Naive thymus-derived CD4-positive, alpha-beta T cell (primary cell): ENCODE data around the gene TMEM191C. TPM values are rescaled to one million over a fixed set of nuclear protein-coding genes. Genes with fewer than 3 reads are reported as not detected.
A peak's percentile ranks its signal among the peaks of the same experiment; 100 is the strongest.
"Not testable (repeated sequence)": the region's sequence is repeated elsewhere in the genome, so short reads cannot be mapped to it uniquely, and the experiment has no call there.

Source experiments
- ATAC-seq: fragments of 150-1000 bp; cut with Tn5 transposase; 2 replicates; pipeline ENCODE4 v1.10.0; 2021; ENCODE audit warnings: mild to moderate bottlenecking, moderate library complexity
- CTCF ChIA-PET: fragments of 350-600 bp; sonication (Branson Sonifier 250); formaldehyde crosslinking; loops from one replicate; lab custom pipeline; 2021; ENCODE audit warnings: antibody characterized with exemption; lab: Charles Lee
- POLR2A ChIA-PET: fragments of 350-600 bp; sonication (Branson Sonifier 250); formaldehyde crosslinking; loops from one replicate; lab custom pipeline; 2021; ENCODE audit warnings: antibody characterized with exemption, inconsistent platforms; lab: Charles Lee
- DNase-seq, 9 donors: peaks; one replicate each; pipeline versions ENCODE4 v3.0.0 to v3.0.0-alpha.2; 2020 to 2022; ENCODE audit warnings: mixed read lengths in 1 of 9
- H3K27ac ChIP-seq: one replicate; pipeline ENCODE4 v1.7.0; 2013; ENCODE audit warnings: mild to moderate bottlenecking, low read depth, low read length, moderate library complexity
- H3K27me3 ChIP-seq, 2 donors: one replicate each; pipeline ENCODE4 v1.7.0; 2013; ENCODE audit warnings: low read length in 2 of 2, mild to moderate bottlenecking in 2 of 2, moderate library complexity in 2 of 2; ENCODE audit not compliant: control insufficient read depth in 2 of 2, insufficient read depth in 2 of 2
- H3K36me3 ChIP-seq, 3 experiments: 1 replicate in 2 of 3; 2 replicates in 1 of 3; pipeline ENCODE4 v1.7.0; 2013; ENCODE audit warnings: low read length in 3 of 3, mild to moderate bottlenecking in 3 of 3, moderate library complexity in 1 of 3; ENCODE audit not compliant: insufficient read depth in 3 of 3, control insufficient read depth in 2 of 3
- H3K4me1 ChIP-seq, 2 donors: one replicate each; pipeline ENCODE4 v1.7.0; 2013; ENCODE audit warnings: low read length in 2 of 2, mild to moderate bottlenecking in 2 of 2, moderate library complexity in 1 of 2; ENCODE audit not compliant: control insufficient read depth in 2 of 2, insufficient read depth in 2 of 2
- H3K4me3 ChIP-seq: 2 replicates; pipeline ENCODE4 v1.7.0; 2013; ENCODE audit warnings: mild to moderate bottlenecking, low read length
- H3K9me3 ChIP-seq, 3 experiments: 1 replicate in 2 of 3; 2 replicates in 1 of 3; pipeline ENCODE4 v1.7.0; 2013; ENCODE audit warnings: low read length in 3 of 3; ENCODE audit not compliant: control insufficient read depth in 2 of 3
- H3K27ac Mint-ChIP-seq, 9 donors: one replicate each; pipeline ENCODE4 v1.8.0; 2020 to 2022; ENCODE audit warnings: mixed read lengths in 9 of 9, mild to moderate bottlenecking in 8 of 9, moderate library complexity in 5 of 9, inconsistent platforms in 2 of 9
- H3K27me3 Mint-ChIP-seq, 5 donors: one replicate each; pipeline ENCODE4 v1.8.0; 2021 to 2022; ENCODE audit warnings: mixed read lengths in 5 of 5, mild to moderate bottlenecking in 1 of 5
- H3K36me3 Mint-ChIP-seq, 5 donors: one replicate each; pipeline ENCODE4 v1.8.0; 2020 to 2022; ENCODE audit warnings: mixed read lengths in 5 of 5, mild to moderate bottlenecking in 3 of 5, inconsistent platforms in 1 of 5
- H3K4me1 Mint-ChIP-seq, 7 donors: one replicate each; pipeline ENCODE4 v1.8.0; 2020 to 2022; ENCODE audit warnings: mixed read lengths in 7 of 7, mild to moderate bottlenecking in 3 of 7, inconsistent platforms in 1 of 7
- H3K4me3 Mint-ChIP-seq, 10 donors: one replicate each; pipeline ENCODE4 v1.8.0; 2020 to 2022; ENCODE audit warnings: mild to moderate bottlenecking in 10 of 10, mixed read lengths in 10 of 10, moderate library complexity in 6 of 10, inconsistent platforms in 2 of 10
- H3K9me3 Mint-ChIP-seq, 11 donors: one replicate each; pipeline ENCODE4 v1.8.0; 2020 to 2022; ENCODE audit warnings: mixed read lengths in 11 of 11, mild to moderate bottlenecking in 4 of 11, inconsistent platforms in 1 of 11, moderate library complexity in 1 of 11
- intact Hi-C, 2 donors: fragments of 100-400 bp; cut with micrococcal nuclease; formaldehyde crosslinking; loops; one replicate each; pipeline ENCODE4 v1.15.1; 2023
- polyA plus RNA-seq, 2 donors: library from polyadenylated mRNA; unstranded; fragments of 300-500 nt; fragmentation: Illumina TruSeq; gene quantifications; one replicate each; pipeline ENCODE4 v1.2.3, GENCODE V29; 2021
- total RNA-seq, 6 experiments: library from RNA in 5 of 6; stranded (reverse) in 5 of 6; gene quantifications; 1 replicate in 5 of 6; 2 replicates in 1 of 6; pipeline ENCODE4 v1.2.3 and lab custom pipeline; 2021 to 2026

TMEM191C gene
- total and polyA plus RNA-seq, 7 experiments from 2014 or later, result 0.51 to 7.3 (median 2.8) TPM

DNA sequence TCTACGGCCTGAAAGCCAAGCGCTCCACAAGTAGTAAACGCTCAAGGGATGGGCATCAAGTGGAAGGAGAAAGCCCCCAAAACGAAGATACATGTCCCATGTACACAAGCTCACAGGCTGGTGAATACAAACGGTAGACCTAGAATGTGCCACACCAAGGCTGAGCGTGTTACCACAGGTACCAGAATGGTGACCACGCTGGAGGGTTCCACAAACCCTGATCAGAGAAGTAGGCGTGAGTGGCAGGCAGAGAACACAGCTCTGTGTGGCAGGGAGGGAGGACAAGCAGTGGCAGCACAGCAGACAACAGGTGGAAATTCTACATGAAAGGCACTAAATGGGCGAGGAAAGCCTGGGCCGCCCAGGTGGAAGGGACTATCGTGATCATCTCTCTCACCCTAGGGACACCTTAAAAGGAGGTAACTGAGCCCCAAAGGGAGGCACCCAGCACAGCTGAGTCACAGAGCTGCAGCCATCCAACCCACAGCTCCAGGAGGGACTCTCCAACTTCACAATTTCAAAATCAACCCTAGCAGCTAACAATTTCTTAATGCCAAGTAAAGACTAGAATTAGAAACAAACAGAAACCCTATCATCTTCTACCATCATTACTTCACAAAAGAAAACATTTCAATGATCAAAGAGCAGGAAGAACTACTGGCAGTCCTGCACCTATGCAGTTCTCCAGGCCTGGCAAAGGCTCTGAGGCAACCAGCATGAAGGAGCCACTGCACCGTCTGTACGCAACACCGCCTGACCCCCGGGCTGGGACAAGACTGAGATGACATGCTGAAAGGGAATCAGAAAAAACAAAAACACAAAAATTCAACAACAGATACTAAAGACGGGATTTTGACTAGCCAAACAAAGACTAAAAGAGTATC lies 32.7 kb downstream of the TMEM191C start:
- H3K36me3 Mint-ChIP-seq, H3K27ac Mint-ChIP-seq, DNase-seq, H3K9me3 Mint-ChIP-seq, H3K4me1 ChIP-seq, H3K27me3 Mint-ChIP-seq, H3K27me3 ChIP-seq, H3K4me1 Mint-ChIP-seq, intact Hi-C loops, H3K9me3 ChIP-seq, H3K4me3 Mint-ChIP-seq, H3K36me3 ChIP-seq, POLR2A ChIA-PET, H3K4me3 ChIP-seq, H3K27ac ChIP-seq, CTCF ChIA-PET: not testable (repeated sequence)
- ATAC-seq, result peak; percentile 88

DNA sequence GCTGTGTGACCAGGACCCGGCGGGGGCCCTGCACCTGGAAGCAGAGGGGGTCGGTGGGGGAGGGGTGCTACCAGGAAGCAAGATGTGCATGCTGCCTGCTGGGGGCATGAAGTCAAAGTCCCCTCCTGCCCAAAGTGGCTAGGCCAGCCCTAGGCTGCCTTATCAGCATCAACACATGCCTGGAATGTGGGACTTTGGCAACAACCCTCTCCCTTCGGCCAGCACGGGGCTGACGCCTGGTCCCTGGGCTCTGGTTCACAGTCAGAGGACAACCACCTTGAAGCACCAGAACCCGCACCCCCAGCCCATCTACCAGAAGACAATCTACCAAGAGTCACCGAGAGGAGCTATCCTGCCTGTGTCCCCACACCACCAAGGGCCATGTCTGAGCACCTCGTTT lies 43.2 kb downstream of the TMEM191C start:
- DNase-seq, H3K27ac ChIP-seq, H3K9me3 ChIP-seq, H3K4me3 ChIP-seq, H3K4me3 Mint-ChIP-seq, H3K4me1 Mint-ChIP-seq, H3K27ac Mint-ChIP-seq, ATAC-seq, H3K27me3 Mint-ChIP-seq, intact Hi-C loops, H3K27me3 ChIP-seq, H3K36me3 ChIP-seq, H3K9me3 Mint-ChIP-seq, CTCF ChIA-PET, POLR2A ChIA-PET, H3K4me1 ChIP-seq, H3K36me3 Mint-ChIP-seq: not testable (repeated sequence)

DNA sequence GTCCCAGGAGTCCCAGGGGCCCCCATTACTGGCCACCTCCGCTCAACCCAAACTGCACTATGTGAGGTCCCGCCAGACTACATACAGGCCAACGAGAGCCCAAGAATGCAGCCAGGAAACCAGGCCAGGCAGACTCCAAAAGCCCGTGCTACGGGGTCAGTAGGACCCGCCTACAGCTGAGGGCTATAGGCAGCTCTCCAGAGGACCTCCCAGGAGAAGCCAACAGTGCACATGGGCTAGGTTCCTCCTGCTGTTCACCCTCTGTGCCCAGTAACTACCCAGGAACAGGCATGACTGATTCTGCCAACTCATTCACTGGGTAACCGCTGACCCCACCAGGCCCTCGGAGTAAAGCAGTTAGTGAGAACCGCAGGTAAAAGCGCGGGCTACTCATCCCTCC lies 44.8 kb downstream of the TMEM191C start:
- H3K36me3 Mint-ChIP-seq, intact Hi-C loops, H3K27ac ChIP-seq, H3K4me1 Mint-ChIP-seq, H3K4me3 ChIP-seq, CTCF ChIA-PET, POLR2A ChIA-PET, H3K4me1 ChIP-seq, H3K9me3 Mint-ChIP-seq, H3K36me3 ChIP-seq, ATAC-seq, H3K27me3 ChIP-seq, H3K9me3 ChIP-seq, H3K27me3 Mint-ChIP-seq, DNase-seq, H3K4me3 Mint-ChIP-seq: not testable (repeated sequence)
- peak overlapping the region in 1 of 9 donors; percentile 87 for H3K27ac Mint-ChIP-seq

DNA sequence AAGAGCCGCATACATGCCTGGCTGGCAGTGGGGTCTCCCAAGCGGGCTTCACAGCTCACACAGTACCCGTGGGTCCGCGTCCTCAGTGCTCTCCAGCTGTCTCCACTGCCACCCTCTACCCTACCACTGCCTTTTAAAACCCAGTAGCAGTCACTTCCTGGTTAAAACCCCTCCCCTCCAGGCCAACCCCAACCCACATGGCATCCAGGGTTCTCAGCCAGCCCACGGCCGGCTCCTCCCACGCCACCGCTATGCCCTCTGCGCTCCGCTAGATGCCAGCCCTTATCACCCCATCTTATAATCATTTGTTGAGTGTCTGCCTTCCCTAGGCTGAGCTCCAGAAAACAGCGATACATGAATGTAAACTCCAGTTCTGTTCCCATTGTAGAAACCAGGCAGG lies 46.9 kb downstream of the TMEM191C start:
- H3K27me3 Mint-ChIP-seq, intact Hi-C loops, POLR2A ChIA-PET, H3K4me1 Mint-ChIP-seq, H3K27ac Mint-ChIP-seq, H3K36me3 Mint-ChIP-seq, H3K27me3 ChIP-seq, CTCF ChIA-PET, H3K4me1 ChIP-seq, H3K9me3 Mint-ChIP-seq, H3K4me3 Mint-ChIP-seq, H3K36me3 ChIP-seq, H3K27ac ChIP-seq, H3K9me3 ChIP-seq, H3K4me3 ChIP-seq: not testable (repeated sequence)
- peak; percentile 89 for ATAC-seq
- DNase-seq, result peak in 1 of 9 donors; percentile 14

DNA sequence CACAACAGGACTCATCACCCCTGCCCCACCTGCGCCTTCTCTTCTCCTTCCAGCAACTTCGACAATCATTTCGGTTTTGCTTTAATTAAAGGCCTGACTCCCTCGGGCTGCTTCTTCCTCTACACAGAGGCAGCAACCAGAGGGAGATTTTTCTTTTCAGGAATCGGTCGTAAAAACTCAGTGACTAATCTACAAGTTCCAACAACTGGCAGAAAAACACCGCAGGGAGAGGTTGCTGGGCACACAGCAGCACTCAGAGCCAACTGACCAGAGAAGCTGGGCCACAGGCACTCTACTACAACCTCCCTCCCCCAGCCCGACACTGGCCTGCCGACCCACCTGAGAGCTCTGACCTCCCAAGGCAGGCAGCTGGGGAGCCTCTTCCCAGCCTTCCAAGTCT lies 48.0 kb downstream of the TMEM191C start:
- H3K27ac ChIP-seq, H3K9me3 Mint-ChIP-seq, H3K4me1 Mint-ChIP-seq, H3K36me3 ChIP-seq, H3K27me3 ChIP-seq, H3K27ac Mint-ChIP-seq, CTCF ChIA-PET, H3K4me3 Mint-ChIP-seq, intact Hi-C loops, H3K9me3 ChIP-seq, H3K27me3 Mint-ChIP-seq, POLR2A ChIA-PET, DNase-seq, H3K4me1 ChIP-seq, H3K4me3 ChIP-seq, ATAC-seq, H3K36me3 Mint-ChIP-seq: not testable (repeated sequence)

DNA sequence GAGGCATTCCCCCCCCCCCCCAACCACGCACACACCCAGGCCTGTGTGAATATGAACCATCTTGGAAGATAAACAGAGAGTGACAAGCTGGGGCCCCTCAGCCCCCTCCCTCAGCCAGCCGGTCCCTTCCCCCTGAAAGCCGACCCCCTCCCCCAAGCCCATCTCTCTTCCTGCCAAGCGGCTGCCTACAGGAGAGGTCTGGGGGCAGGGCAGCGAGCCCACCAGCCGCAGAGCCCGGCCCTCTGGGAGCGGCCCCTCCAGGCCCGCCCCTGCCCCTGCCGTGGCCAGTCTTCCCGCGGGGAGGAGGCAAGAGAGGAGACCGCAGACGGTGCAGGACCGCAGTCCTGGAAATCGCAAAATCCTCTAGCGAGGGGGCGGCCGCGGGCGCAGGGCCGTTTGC lies 49.3 kb downstream of the TMEM191C start:
- CTCF ChIA-PET, intact Hi-C loops, H3K27me3 Mint-ChIP-seq, H3K4me1 Mint-ChIP-seq, H3K27ac ChIP-seq, H3K27me3 ChIP-seq, H3K36me3 Mint-ChIP-seq, H3K9me3 Mint-ChIP-seq, H3K9me3 ChIP-seq, H3K4me3 Mint-ChIP-seq, ATAC-seq, H3K4me1 ChIP-seq, POLR2A ChIA-PET, DNase-seq, H3K4me3 ChIP-seq, H3K27ac Mint-ChIP-seq, H3K36me3 ChIP-seq: not testable (repeated sequence)

DNA sequence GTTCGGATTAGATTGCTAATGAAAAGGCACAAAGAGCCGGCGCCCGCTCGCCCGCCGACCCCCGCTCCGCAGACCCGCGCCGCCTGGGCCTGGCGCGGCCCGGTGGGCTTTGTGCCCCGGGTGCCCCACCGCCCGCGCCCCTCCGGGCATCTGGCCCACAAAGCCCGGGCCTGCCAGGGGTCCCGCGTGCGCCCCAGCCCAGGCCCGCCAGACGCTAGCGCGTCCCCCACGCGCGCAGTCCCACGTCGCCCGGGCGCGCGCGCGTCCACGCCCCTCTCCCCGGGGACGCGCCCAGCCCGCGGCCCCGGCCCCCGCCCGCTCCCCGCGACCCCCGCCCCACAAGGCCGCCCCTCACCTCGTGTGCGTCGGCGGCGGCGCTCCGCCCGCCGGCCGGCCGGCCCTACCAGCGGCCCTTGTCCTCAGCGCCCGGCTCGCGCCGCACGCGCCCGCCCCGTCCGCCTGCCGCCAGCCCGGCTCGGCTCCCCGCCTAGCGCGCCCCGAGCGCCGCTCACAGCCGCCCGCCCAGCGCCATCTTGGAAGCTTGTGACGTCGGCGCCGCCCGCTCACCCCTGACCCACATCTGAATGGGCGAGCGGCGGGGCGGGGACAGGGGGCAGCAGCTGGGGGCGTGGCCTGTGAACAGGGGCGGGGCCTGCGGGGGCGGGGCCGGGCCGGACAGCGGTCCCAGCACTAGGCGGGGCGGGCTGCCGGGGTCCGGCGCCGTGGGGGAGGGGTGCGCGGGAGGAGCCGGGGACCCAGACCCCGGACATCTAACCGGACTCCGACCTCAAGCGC lies 50.0 kb downstream of the TMEM191C start:
- CTCF ChIA-PET, H3K36me3 ChIP-seq, H3K27ac Mint-ChIP-seq, H3K27ac ChIP-seq, H3K4me1 Mint-ChIP-seq, H3K27me3 Mint-ChIP-seq, POLR2A ChIA-PET, H3K36me3 Mint-ChIP-seq, H3K4me3 Mint-ChIP-seq, H3K9me3 ChIP-seq, H3K27me3 ChIP-seq, H3K9me3 Mint-ChIP-seq, H3K4me3 ChIP-seq, H3K4me1 ChIP-seq, intact Hi-C loops: not testable (repeated sequence)
- DNase-seq (peak in 1 of 9 donors; percentile 8), ATAC-seq (peak; percentile 88)
